COLO668 (cell line): ENCODE measurements around the gene ADAM10.

Experiments used
- DNase-seq: peaks from one replicate; lab custom pipeline; 2025; ENCODE audit not compliant: unreplicated experiment; lab: John Stamatoyannopoulos, UW

ADAM10 gene

GRCh38 chr15:58760385-58761009, 11.0 kb upstream of the ADAM10 start:
- DNase-seq, result no peak

- DNase-seq, result no peak
These were observed 8.6 kb upstream of the ADAM10 start for GRCh38 chr15:58758141-58758540.

GRCh38 chr15:58755956-58756355, 6.4 kb upstream of the ADAM10 start:
- DNase-seq, result peak; percentile 7

- no peak for DNase-seq
These were observed 5.8 kb upstream of the ADAM10 start for GRCh38 chr15:58755350-58755749.

GRCh38 chr15:58752716-58753115, 3.2 kb upstream of the ADAM10 start:
- DNase-seq, result no peak

GRCh38 chr15:58748852-58749531, 515 bp downstream of the ADAM10 start:
- DNase-seq, result peak; percentile 71

- DNase-seq, result no peak
These were observed 1.3 kb downstream of the ADAM10 start for GRCh38 chr15:58748040-58748851.

GRCh38 chr15:58746174-58746573, 3.3 kb downstream of the ADAM10 start:
- no peak for DNase-seq

GRCh38 chr15:58742819-58743502, 6.5 kb downstream of the ADAM10 start:
- DNase-seq, result no peak

GRCh38 chr15:58742022-58742813, 7.3 kb downstream of the ADAM10 start:
- DNase-seq, result no peak

- no peak for DNase-seq
These were observed 8.5 kb downstream of the ADAM10 start for GRCh38 chr15:58741032-58741431.

- DNase-seq, result no peak
These were observed 9.1 kb downstream of the ADAM10 start for GRCh38 chr15:58740436-58740835.

GRCh38 chr15:58738046-58738707, 11.3 kb downstream of the ADAM10 start:
- no peak for DNase-seq

- no peak for DNase-seq
These were observed 12.2 kb downstream of the ADAM10 start for GRCh38 chr15:58737298-58737697.

- no peak for DNase-seq
These were observed 13.4 kb downstream of the ADAM10 start for GRCh38 chr15:58736018-58736643.

- no peak for DNase-seq
These were observed 14.6 kb downstream of the ADAM10 start for GRCh38 chr15:58734859-58735258.

- DNase-seq, result no peak
These were observed 16.7 kb downstream of the ADAM10 start for GRCh38 chr15:58732625-58733363.

GRCh38 chr15:58731756-58732535, 17.6 kb downstream of the ADAM10 start:
- no peak for DNase-seq
